Liver (tissue), 9 donors: ENCODE results near the gene FGF14. TPM values are rescaled to one million over a fixed set of nuclear protein-coding genes. Genes with fewer than 3 reads are reported as not detected.

Source experiments
- DNase-seq: peaks from one replicate; pipeline ENCODE4 v3.0.0-alpha.2; 2017; ENCODE audit warnings: low spot score
- H3K27ac ChIP-seq, 2 donors: one replicate each; pipeline ENCODE4 v1.7.0; 2013; ENCODE audit warnings: inconsistent platforms in 2 of 2, low read length in 2 of 2, control low read depth in 1 of 2, low read depth in 1 of 2, mild to moderate bottlenecking in 1 of 2
- H3K27me3 ChIP-seq, 4 donors: one replicate each; pipeline versions ENCODE4 v1.6.1 to v1.7.0; 2013; ENCODE audit warnings: low read length in 3 of 4, inconsistent platforms in 1 of 4, mild to moderate bottlenecking in 1 of 4, moderate library complexity in 1 of 4; ENCODE audit not compliant: control insufficient read depth in 4 of 4, insufficient read depth in 4 of 4
- H3K36me3 ChIP-seq, 4 donors: one replicate each; pipeline versions ENCODE4 v1.6.1 to v1.7.0; 2013; ENCODE audit warnings: low read length in 3 of 4, mild to moderate bottlenecking in 3 of 4, low read depth in 1 of 4, moderate library complexity in 1 of 4; ENCODE audit not compliant: control insufficient read depth in 4 of 4, insufficient read depth in 3 of 4
- H3K4me1 ChIP-seq, 4 donors: one replicate each; pipeline versions ENCODE4 v1.6.1 to v1.7.0; 2013; ENCODE audit warnings: low read length in 3 of 4, mild to moderate bottlenecking in 3 of 4, moderate library complexity in 1 of 4; ENCODE audit not compliant: control insufficient read depth in 4 of 4, insufficient read depth in 4 of 4
- H3K4me3 ChIP-seq, 3 donors: one replicate each; pipeline versions ENCODE4 v1.6.1 to v1.7.0; 2013; ENCODE audit warnings: low read length in 3 of 3, control low read depth in 1 of 3, low read depth in 1 of 3, mild to moderate bottlenecking in 1 of 3
- H3K9ac ChIP-seq, 2 donors: one replicate each; pipeline ENCODE4 v1.7.0; 2013; ENCODE audit warnings: low read length in 2 of 2, mild to moderate bottlenecking in 2 of 2, moderate library complexity in 2 of 2, control low read depth in 1 of 2, low read depth in 1 of 2
- H3K9me3 ChIP-seq, 4 donors: one replicate each; pipeline versions ENCODE4 v1.6.1 to v1.7.0; 2013; ENCODE audit warnings: low read length in 3 of 4; ENCODE audit not compliant: control insufficient read depth in 4 of 4
- EGR1 ChIP-seq, 2 donors: IDR thresholded peaks; 2 replicates each; pipeline ENCODE4 v1.6.1; 2016 to 2018; ENCODE audit warnings: antibody characterized with exemption in 2 of 2, low read depth in 2 of 2
- FOXA1 ChIP-seq: IDR thresholded peaks from 2 replicates; pipeline ENCODE4 v1.6.1; 2016; ENCODE audit warnings: antibody characterized with exemption
- FOXA2 ChIP-seq: IDR thresholded peaks from 2 replicates; pipeline ENCODE4 v1.6.1; 2016; ENCODE audit warnings: antibody characterized with exemption
- GABPA ChIP-seq, 2 donors: IDR thresholded peaks in 1 of 2; conservative IDR thresholded peaks in 1 of 2; 2 replicates each; pipeline ENCODE4 v1.6.1; 2016; ENCODE audit warnings: antibody characterized with exemption in 2 of 2, mild to moderate bottlenecking in 1 of 2, moderate library complexity in 1 of 2
- HNF4A ChIP-seq, 2 donors: conservative IDR thresholded peaks; 2 replicates each; pipeline ENCODE4 v1.6.1; 2016; ENCODE audit warnings: antibody characterized with exemption in 2 of 2, mild to moderate bottlenecking in 2 of 2
- HNF4G ChIP-seq: IDR thresholded peaks from 2 replicates; pipeline ENCODE4 v1.6.1; 2016; ENCODE audit warnings: antibody characterized with exemption
- JUND ChIP-seq, 2 donors: IDR thresholded peaks; 2 replicates each; pipeline ENCODE4 v1.6.1; 2016; ENCODE audit warnings: antibody characterized with exemption in 2 of 2
- NR2F2 ChIP-seq: IDR thresholded peaks from 2 replicates; pipeline ENCODE4 v1.6.1; 2016; ENCODE audit warnings: antibody characterized with exemption
- RXRA ChIP-seq, 2 donors: IDR thresholded peaks; 2 replicates each; pipeline ENCODE4 v1.6.1; 2017 to 2018; ENCODE audit warnings: antibody characterized with exemption in 2 of 2, mild to moderate bottlenecking in 1 of 2
- SP1 ChIP-seq: IDR thresholded peaks from 2 replicates; pipeline ENCODE4 v1.6.1; 2018; ENCODE audit warnings: antibody characterized with exemption, mild to moderate bottlenecking
- TAF1 ChIP-seq: conservative IDR thresholded peaks from 2 replicates; pipeline ENCODE4 v1.6.1; 2016; ENCODE audit warnings: antibody characterized with exemption, mild to moderate bottlenecking
- YY1 ChIP-seq: IDR thresholded peaks from 2 replicates; pipeline ENCODE4 v1.6.1; 2016; ENCODE audit warnings: antibody characterized with exemption, mild to moderate bottlenecking
- WGBS: extraction: QIAGEN DNeasy Blood & Tissue Kit; methylation state at CpG from one replicate; pipeline ENCODE4 v1.1.7; 2013; 5-methylcytosine and 5-hydroxymethylcytosine counted together
- polyA plus RNA-seq, 2 donors: library from polyadenylated mRNA; stranded (reverse) in 1 of 2; unstranded in 1 of 2; fragments of 200-250 nt in 1 of 2; fragments of >200 nt in 1 of 2; fragmentation: Nextera tagmentation in 1 of 2; extraction: Ambion mirVana in 1 of 2; gene quantifications; one replicate each; pipeline versions ENCODE4 v1.2.1 to v1.2.3, GENCODE V29; 2013 to 2015
- total RNA-seq, 2 donors: library from RNA; depleted of rRNA; stranded (reverse); fragments of >200 nt; gene quantifications; one replicate each; pipeline ENCODE4 v1.2.3, GENCODE V29; 2014
- TF ChIP-seq, protein P1 (sequence below): IDR thresholded peaks from 2 replicates; pipeline ENCODE4 v1.6.1; 2016; ENCODE audit warnings: antibody characterized with exemption
- TF ChIP-seq, protein P2 (sequence below): fragments of 150-350 bp; IDR thresholded peaks from 2 replicates; pipeline ENCODE4 v1.5.1; 2017; ENCODE audit warnings: improper control_type of control experiment, low read depth, low read length; ENCODE audit not compliant: missing input control
- TF ChIP-seq, protein P3 (sequence below): IDR thresholded peaks from 2 replicates; pipeline ENCODE4 v1.6.1; 2016; ENCODE audit warnings: antibody characterized with exemption
- TF ChIP-seq, protein P4 (sequence below): IDR thresholded peaks from 2 replicates; pipeline ENCODE4 v1.6.1; 2016; ENCODE audit warnings: antibody characterized with exemption, mild to moderate bottlenecking
- TF ChIP-seq, protein P5 (sequence below): IDR thresholded peaks from 2 replicates; pipeline ENCODE4 v1.6.1; 2016; ENCODE audit warnings: antibody characterized with exemption
- donor health status: healthy.
- donor health status: healthy.
- donor health status: healthy.
- donor health status: healthy.
- donor health status: healthy.

The FGF14 gene
- total and polyA plus RNA-seq, 4 donors = 0.05 to 3.3 (median 1.0) TPM

DNA sequence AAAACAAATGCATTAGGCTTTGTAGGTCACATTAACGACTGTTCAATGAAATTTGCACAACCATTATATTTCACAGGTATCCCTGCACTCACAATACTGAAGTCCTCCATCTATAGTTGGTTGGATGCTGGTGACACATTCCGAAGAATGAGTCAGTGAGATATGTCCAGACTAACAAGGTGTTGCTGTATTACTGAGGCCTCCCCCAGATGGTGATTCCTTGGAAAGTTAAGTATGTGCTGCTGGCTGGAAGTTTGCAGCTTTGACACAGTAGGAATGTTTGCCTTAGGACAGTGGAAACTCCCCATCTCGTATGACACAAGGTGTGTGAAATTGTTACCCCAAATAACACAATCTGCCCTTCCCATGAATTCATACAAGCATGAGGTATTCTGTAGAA, 46.6 kb downstream of the FGF14 start:
- no peak for DNase-seq
- H3K27ac ChIP-seq = no peak overlapping the region
- no peak overlapping the region for H3K9ac ChIP-seq
- 92% methylated on average over 3 of the region's 3 CpGs for WGBS
- no peaks in the 10 kb centered on the region for H3K9me3 ChIP-seq
- H3K36me3 ChIP-seq = no peaks in the 10 kb centered on the region
- H3K4me1 ChIP-seq = no peaks in the 10 kb centered on the region
- TF ChIP-seq, protein P1, sequence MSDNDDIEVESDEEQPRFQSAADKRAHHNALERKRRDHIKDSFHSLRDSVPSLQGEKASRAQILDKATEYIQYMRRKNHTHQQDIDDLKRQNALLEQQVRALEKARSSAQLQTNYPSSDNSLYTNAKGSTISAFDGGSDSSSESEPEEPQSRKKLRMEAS = no peak
- H3K27me3 ChIP-seq = no peaks in the 10 kb centered on the region
- H3K4me3 ChIP-seq = no peak overlapping the region

DNA sequence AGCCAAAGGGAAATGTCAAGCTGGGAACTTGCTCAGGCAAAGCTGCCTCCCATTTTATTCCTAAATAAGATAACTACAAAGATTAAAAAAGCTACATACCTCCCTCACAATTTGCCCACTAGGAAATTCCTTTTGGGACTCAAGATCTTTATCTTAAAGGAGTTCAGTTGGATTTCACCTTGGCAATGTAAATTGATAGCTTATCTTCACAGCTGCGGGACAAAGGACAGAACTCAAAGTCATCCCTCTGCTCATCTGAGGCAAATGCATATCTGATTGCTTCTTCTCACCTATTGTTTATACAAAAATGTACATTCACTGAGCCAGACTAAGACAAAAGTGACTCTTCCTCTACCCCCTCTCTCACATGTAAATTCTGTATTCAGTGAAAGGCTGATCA, 47.8 kb downstream of the FGF14 start:
- H3K9me3 ChIP-seq = no peaks in the 10 kb centered on the region
- no peak overlapping the region for H3K27ac ChIP-seq
- no peak for DNase-seq
- no peaks in the 10 kb centered on the region for H3K4me1 ChIP-seq
- H3K4me3 ChIP-seq = no peak overlapping the region
- TF ChIP-seq HNF4G (no peak), GABPA (IDR thresholded peaks at IDR 0.05 in 1 of 2, conservative IDR thresholded peaks at IDR 0.05 in 1 of 2) (no peak), TAF1 (no peak), YY1 (no peak), FOXA2 (no peak), EGR1 (IDR thresholded peaks at IDR 0.05; ENCODE audit: low read depth in 2 of 2) (no peak), NR2F2 (no peak), FOXA1 (no peak), RXRA (IDR thresholded peaks at IDR 0.05) (no peak), SP1 (no peak), HNF4A (conservative IDR thresholded peaks at IDR 0.05) (no peak), JUND (IDR thresholded peaks at IDR 0.05) (no peak)
- TF ChIP-seq, protein P2, sequence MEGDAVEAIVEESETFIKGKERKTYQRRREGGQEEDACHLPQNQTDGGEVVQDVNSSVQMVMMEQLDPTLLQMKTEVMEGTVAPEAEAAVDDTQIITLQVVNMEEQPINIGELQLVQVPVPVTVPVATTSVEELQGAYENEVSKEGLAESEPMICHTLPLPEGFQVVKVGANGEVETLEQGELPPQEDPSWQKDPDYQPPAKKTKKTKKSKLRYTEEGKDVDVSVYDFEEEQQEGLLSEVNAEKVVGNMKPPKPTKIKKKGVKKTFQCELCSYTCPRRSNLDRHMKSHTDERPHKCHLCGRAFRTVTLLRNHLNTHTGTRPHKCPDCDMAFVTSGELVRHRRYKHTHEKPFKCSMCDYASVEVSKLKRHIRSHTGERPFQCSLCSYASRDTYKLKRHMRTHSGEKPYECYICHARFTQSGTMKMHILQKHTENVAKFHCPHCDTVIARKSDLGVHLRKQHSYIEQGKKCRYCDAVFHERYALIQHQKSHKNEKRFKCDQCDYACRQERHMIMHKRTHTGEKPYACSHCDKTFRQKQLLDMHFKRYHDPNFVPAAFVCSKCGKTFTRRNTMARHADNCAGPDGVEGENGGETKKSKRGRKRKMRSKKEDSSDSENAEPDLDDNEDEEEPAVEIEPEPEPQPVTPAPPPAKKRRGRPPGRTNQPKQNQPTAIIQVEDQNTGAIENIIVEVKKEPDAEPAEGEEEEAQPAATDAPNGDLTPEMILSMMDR = no peak
- TF ChIP-seq, protein P3, sequence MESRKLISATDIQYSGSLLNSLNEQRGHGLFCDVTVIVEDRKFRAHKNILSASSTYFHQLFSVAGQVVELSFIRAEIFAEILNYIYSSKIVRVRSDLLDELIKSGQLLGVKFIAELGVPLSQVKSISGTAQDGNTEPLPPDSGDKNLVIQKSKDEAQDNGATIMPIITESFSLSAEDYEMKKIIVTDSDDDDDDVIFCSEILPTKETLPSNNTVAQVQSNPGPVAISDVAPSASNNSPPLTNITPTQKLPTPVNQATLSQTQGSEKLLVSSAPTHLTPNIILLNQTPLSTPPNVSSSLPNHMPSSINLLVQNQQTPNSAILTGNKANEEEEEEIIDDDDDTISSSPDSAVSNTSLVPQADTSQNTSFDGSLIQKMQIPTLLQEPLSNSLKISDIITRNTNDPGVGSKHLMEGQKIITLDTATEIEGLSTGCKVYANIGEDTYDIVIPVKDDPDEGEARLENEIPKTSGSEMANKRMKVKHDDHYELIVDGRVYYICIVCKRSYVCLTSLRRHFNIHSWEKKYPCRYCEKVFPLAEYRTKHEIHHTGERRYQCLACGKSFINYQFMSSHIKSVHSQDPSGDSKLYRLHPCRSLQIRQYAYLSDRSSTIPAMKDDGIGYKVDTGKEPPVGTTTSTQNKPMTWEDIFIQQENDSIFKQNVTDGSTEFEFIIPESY = no peak
- TF ChIP-seq, protein P1 = no peak
- TF ChIP-seq, protein P4, sequence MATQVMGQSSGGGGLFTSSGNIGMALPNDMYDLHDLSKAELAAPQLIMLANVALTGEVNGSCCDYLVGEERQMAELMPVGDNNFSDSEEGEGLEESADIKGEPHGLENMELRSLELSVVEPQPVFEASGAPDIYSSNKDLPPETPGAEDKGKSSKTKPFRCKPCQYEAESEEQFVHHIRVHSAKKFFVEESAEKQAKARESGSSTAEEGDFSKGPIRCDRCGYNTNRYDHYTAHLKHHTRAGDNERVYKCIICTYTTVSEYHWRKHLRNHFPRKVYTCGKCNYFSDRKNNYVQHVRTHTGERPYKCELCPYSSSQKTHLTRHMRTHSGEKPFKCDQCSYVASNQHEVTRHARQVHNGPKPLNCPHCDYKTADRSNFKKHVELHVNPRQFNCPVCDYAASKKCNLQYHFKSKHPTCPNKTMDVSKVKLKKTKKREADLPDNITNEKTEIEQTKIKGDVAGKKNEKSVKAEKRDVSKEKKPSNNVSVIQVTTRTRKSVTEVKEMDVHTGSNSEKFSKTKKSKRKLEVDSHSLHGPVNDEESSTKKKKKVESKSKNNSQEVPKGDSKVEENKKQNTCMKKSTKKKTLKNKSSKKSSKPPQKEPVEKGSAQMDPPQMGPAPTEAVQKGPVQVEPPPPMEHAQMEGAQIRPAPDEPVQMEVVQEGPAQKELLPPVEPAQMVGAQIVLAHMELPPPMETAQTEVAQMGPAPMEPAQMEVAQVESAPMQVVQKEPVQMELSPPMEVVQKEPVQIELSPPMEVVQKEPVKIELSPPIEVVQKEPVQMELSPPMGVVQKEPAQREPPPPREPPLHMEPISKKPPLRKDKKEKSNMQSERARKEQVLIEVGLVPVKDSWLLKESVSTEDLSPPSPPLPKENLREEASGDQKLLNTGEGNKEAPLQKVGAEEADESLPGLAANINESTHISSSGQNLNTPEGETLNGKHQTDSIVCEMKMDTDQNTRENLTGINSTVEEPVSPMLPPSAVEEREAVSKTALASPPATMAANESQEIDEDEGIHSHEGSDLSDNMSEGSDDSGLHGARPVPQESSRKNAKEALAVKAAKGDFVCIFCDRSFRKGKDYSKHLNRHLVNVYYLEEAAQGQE = no peak
- TF ChIP-seq, protein P5, sequence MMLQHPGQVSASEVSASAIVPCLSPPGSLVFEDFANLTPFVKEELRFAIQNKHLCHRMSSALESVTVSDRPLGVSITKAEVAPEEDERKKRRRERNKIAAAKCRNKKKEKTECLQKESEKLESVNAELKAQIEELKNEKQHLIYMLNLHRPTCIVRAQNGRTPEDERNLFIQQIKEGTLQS = no peak
- no peaks in the 10 kb centered on the region for H3K27me3 ChIP-seq
- H3K36me3 ChIP-seq = no peaks in the 10 kb centered on the region
- no peak overlapping the region for H3K9ac ChIP-seq
- 72% methylated on average over 1 of the region's 1 CpG for WGBS
